Calu3 (cell line): ENCODE results near the gene MAB21L2. TPM values are rescaled to one million over a fixed set of nuclear protein-coding genes. Genes with fewer than 3 reads are reported as not detected.

Experiments
- BruUV-seq: library from RNA; stranded (reverse); fragments of 400-500 nt; replicated peaks from 2 replicates; lab custom pipeline; 2021; lab: Mats Ljungman, UMichigan
- CTCF ChIA-PET: fragments of 300-600 bp; sonication (Branson Sonifier 250); formaldehyde crosslinking; loops from one replicate; lab custom pipeline; 2022; ENCODE audit warnings: antibody characterized with exemption; lab: Charles Lee
- DNase-seq: peaks from one replicate; pipeline ENCODE4 v3.0.0; 2022
- H3K27ac Mint-ChIP-seq: one replicate; pipeline ENCODE4 v1.8.0; 2022; ENCODE audit warnings: mixed read lengths; ENCODE audit not compliant: unreplicated experiment
- H3K27me3 Mint-ChIP-seq: one replicate; pipeline ENCODE4 v1.8.0; 2022; ENCODE audit warnings: mixed read lengths; ENCODE audit not compliant: unreplicated experiment
- H3K36me3 Mint-ChIP-seq: one replicate; pipeline ENCODE4 v1.8.0; 2022; ENCODE audit warnings: mild to moderate bottlenecking, moderate library complexity, mixed read lengths; ENCODE audit not compliant: insufficient read depth, unreplicated experiment
- H3K4me1 Mint-ChIP-seq: one replicate; pipeline ENCODE4 v1.8.0; 2022; ENCODE audit warnings: mild to moderate bottlenecking, low read depth, mixed read lengths; ENCODE audit not compliant: unreplicated experiment
- H3K4me3 Mint-ChIP-seq: one replicate; pipeline ENCODE4 v1.8.0; 2022; ENCODE audit warnings: mild to moderate bottlenecking, low read depth, moderate library complexity, mixed read lengths; ENCODE audit not compliant: unreplicated experiment
- H3K9me3 Mint-ChIP-seq: one replicate; pipeline ENCODE4 v1.8.0; 2022; ENCODE audit warnings: low read depth, mixed read lengths; ENCODE audit not compliant: unreplicated experiment
- CTCF ChIP-seq: fragments of 200-600 bp; IDR thresholded peaks from one replicate; pipeline ENCODE4 v1.8.0; 2022; ENCODE audit warnings: antibody characterized with exemption; ENCODE audit not compliant: unreplicated experiment
- intact Hi-C: fragments of 100-400 bp; cut with micrococcal nuclease; formaldehyde crosslinking; loops from one replicate; pipeline ENCODE4 v1.10.0; 2022; ENCODE audit not compliant: unreplicated experiment
- total RNA-seq: library from RNA; stranded (reverse); gene quantifications from 2 replicates; pipeline ENCODE4 v1.2.3, GENCODE V29; 2022

MAB21L2 gene
- total RNA-seq, 1 experiment from 2014 or later = 0.17 TPM

- Mint-ChIP-seq H3K27ac (peak overlapping the region; percentile 44), H3K4me3 (no peak overlapping the region), H3K4me1 (no peaks in the 10 kb centered on the region), H3K9me3 (no peaks in the 10 kb centered on the region), H3K36me3 (no peaks in the 10 kb centered on the region), H3K27me3 (no peaks in the 10 kb centered on the region)
- no peak for DNase-seq
- no TSS peak for BruUV-seq
- TF ChIP-seq CTCF = no peak
- intact Hi-C loops = loop anchor here (10.0 kb wide), 1 partner anchor 278 kb away; no protein-coding TSS in a partner anchor
- CTCF ChIA-PET = no interaction called here
These were observed 9.0 kb upstream of the MAB21L2 start for GRCh38 chr4:150572704-150573504.

GRCh38 chr4:150573534-150573933 is 8.4 kb upstream of the MAB21L2 start:
- H3K9me3 Mint-ChIP-seq = no peaks in the 10 kb centered on the region

GRCh38 chr4:150574678-150575077 is 7.3 kb upstream of the MAB21L2 start:
- DNase-seq = no peak
- H3K36me3 Mint-ChIP-seq = peaks cover 10% of the 10 kb centered on the region
- peak overlapping the region; percentile 10 for H3K27ac Mint-ChIP-seq
- H3K4me1 Mint-ChIP-seq = no peaks in the 10 kb centered on the region
- H3K9me3 Mint-ChIP-seq = no peaks in the 10 kb centered on the region
- H3K4me3 Mint-ChIP-seq = no peak overlapping the region
- no TSS peak for BruUV-seq
- TF ChIP-seq CTCF = no peak
- CTCF ChIA-PET = no interaction called here
- H3K27me3 Mint-ChIP-seq = no peaks in the 10 kb centered on the region
- intact Hi-C loops = loop anchor here (10.0 kb wide), 1 partner anchor 280 kb away; no protein-coding TSS in a partner anchor

More at GRCh38 chr4:150573534-150573933, 8.4 kb upstream of the MAB21L2 start:
- no peak for DNase-seq
- Mint-ChIP-seq H3K4me1 (no peaks in the 10 kb centered on the region), H3K4me3 (no peak overlapping the region), H3K27ac (peak overlapping the region; percentile 44), H3K36me3 (no peaks in the 10 kb centered on the region), H3K27me3 (no peaks in the 10 kb centered on the region)
- CTCF ChIA-PET = no interaction called here
- intact Hi-C loops = loop anchor here (10.0 kb wide), 1 partner anchor 279 kb away; no protein-coding TSS in a partner anchor
- no TSS peak for BruUV-seq
- no peak for TF ChIP-seq CTCF

GRCh38 chr4:150577796-150578195 is 4.2 kb upstream of the MAB21L2 start:
- peaks cover 16% of the 10 kb centered on the region for H3K36me3 Mint-ChIP-seq
- no peaks in the 10 kb centered on the region for H3K27me3 Mint-ChIP-seq
- no peak overlapping the region for H3K4me3 Mint-ChIP-seq
- intact Hi-C loops = loop anchor here (2.0 to 10.0 kb wide), 2 partner anchors 63 to 283 kb away; no protein-coding TSS in a partner anchor
- H3K4me1 Mint-ChIP-seq = no peaks in the 10 kb centered on the region
- no peaks in the 10 kb centered on the region for H3K9me3 Mint-ChIP-seq
- DNase-seq = no peak
- no peak for TF ChIP-seq CTCF
- BruUV-seq = no TSS peak
- CTCF ChIA-PET = interaction anchor here (0.7 kb wide), 1 partner anchor 203 kb away, joined by 3 read pairs; no protein-coding TSS in a partner anchor
- no peak overlapping the region for H3K27ac Mint-ChIP-seq
